Epithelial cell of proximal tubule (primary cell): Measurements from ENCODE around the gene CCHCR1. TPM values are rescaled to one million over a fixed set of nuclear protein-coding genes. Genes with fewer than 3 reads are reported as not detected.

Source experiments
- DNase-seq: peaks from one replicate; pipeline ENCODE4 v3.0.0-alpha.2; 2011; ENCODE audit warnings: low read depth
- H3K4me3 ChIP-seq: 2 replicates; pipeline ENCODE4 v1.5.1; 2011; ENCODE audit warnings: low read depth, mild to moderate bottlenecking, low read length
- CTCF ChIP-seq: conservative IDR thresholded peaks from 2 replicates; pipeline ENCODE4 v1.5.1; 2012; ENCODE audit warnings: low read depth, mild to moderate bottlenecking, low read length
- total RNA-seq: library from RNA; depleted of rRNA; stranded (reverse); fragments of >200 nt; gene quantifications from 2 replicates; pipeline ENCODE4 v1.2.3, GENCODE V29; 2015

Gene CCHCR1
- total RNA-seq, 1 donor from 2014 or later: 23.2 TPM

GRCh38 chr6:31107052-31107451, 50.5 kb downstream of the CCHCR1 start:
- no peak overlapping the region for H3K4me3 ChIP-seq
- DNase-seq: no peak
- TF ChIP-seq CTCF: no peak

GRCh38 chr6:31103136-31103535, 54.5 kb downstream of the CCHCR1 start:
- no peak for TF ChIP-seq CTCF
- H3K4me3 ChIP-seq: no peak overlapping the region
- DNase-seq: no peak

GRCh38 chr6:31098449-31098938, 59.1 kb downstream of the CCHCR1 start:
- DNase-seq: no peak
- H3K4me3 ChIP-seq: no peak overlapping the region
- TF ChIP-seq CTCF: no peak

DNA sequence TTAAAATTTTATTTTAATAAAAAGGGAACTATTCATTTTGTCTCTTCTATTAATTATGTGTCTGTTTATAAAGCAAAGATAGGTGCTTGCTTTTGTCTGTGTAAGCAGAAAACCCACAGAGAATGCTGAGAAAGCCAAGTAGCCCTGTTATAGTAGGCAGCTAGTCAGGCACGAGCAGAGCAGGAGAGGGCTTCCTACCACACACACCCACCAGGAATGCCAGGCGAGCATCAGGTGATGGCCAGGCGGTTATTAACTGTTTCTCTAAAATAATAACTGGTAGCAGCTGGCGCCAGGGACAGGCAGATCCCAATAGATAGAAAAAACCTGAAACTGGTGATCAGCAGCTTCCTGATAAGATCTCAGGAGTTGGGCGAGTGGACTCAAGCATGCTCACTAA, 60.9 kb downstream of the CCHCR1 start:
- no peak overlapping the region for H3K4me3 ChIP-seq
- TF ChIP-seq CTCF: no peak
- DNase-seq: no peak

DNA sequence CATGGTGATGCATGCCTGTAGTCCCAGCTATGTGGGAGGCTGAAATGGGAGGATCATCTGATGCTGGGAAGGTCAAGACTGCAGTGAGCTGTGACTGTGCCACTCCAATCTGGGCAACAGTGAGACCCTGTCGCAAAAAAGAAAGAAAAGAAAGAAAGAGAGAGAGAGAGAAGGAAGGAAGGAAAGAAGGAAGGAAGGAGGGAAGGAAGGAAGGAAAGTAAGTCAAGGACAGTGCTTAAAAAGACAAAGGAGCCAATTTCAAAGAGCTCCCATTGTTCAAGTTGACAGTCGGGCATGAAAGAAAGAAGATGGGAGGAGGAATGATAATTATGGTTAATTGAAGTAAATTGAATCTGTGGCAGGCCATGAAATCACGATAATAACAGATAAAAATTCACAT, 61.4 kb downstream of the CCHCR1 start:
- H3K4me3 ChIP-seq: no peak overlapping the region
- no peak for TF ChIP-seq CTCF
- no peak for DNase-seq

- DNase-seq: no peak
- no peak overlapping the region for H3K4me3 ChIP-seq
- TF ChIP-seq CTCF: no peak
Observed at GRCh38 chr6:31094389-31094881, 63.2 kb downstream of the CCHCR1 start.

DNA sequence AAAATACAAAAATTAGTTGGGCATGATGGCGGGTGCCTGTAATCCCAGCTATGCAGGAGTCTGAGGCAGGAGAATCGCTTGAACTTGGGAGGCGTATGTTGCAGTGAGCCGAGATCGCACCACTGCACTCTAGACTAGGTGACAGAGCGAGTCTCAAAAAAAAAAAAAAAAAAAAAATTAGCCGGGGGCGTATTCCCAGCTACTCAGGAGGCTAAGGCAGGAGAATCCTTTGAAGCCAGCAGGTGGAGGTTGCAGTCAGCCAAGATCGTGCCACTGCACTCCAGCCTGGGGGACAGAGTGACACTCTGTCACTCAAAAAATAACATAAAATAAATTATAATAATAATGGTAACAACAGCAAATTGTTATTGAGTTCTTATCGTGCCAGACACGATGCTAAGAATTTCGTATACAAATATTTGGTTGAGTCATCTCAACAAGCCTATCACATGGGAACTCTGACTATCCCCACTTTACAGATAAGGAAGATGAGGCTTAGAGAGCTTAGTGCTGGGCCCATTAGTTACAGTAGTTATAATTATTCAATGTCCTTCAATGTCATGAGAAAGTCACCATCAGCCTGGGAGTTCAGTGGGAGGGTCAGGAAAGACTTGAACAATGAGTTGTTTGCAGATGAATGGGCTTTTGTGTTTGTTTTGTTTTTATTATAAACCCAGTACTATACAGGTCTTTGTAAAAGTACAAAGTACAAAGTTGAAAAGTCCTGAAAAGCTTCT, 64.7 kb downstream of the CCHCR1 start:
- no peak for TF ChIP-seq CTCF
- DNase-seq: no peak
- no peak overlapping the region for H3K4me3 ChIP-seq
